ENCODE data around the gene COX4I2.

The COX4I2 gene

DNA sequence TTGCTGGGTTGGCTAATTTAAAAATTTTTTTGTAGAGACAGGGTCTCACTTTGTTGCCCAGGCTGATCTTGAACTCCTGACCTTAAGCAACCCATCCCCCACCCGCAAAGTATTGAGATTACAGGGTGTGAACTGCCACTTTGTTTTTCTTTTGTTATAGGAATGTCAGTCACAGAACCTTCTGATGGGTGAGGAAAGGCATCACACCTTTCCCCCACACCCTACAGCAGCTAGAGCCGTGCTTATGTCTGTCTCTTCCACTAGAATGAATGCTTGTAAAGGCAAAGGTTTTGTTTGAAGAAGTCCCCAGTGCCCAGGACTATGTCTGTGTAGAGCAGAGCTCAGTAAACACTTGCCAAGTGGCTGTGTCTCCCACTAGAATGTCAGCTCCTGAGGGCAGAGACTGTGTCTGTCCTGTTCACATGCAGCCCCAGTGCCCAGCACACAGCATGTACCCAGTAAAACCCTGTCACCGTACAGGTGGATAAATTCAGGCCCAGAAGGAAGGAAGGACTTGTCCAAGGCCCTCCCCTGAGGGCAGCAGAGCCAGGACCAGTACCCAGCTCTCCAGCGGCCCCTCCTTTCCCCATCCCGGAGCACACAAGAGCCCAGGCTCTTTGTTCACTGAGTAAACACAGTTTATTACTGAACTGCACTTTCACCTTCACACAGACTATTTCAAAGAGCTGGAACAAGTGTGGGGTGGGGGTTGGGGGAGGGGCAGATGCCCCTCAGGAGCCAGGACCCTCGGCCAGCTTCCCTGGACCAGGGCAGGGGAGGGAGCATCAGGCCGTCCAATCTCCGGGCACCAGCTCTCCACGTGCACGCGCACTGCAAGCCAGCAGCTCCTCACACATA is 26.4 kb downstream of the COX4I2 start:
- H3K9me3 ChIP-seq (ENCODE audit: insufficient read depth, low read length, severe bottlenecking): no peaks in the 10 kb centered on the region
- no peak overlapping the region for H2AFZ ChIP-seq (ENCODE audit: low read depth, low read length)
- H3K4me2 ChIP-seq (ENCODE audit: insufficient read depth, low read length): no peak overlapping the region
- peak overlapping the region; percentile 20 for H3K9ac ChIP-seq (ENCODE audit: low read depth, low read length)
- H3K27me3 ChIP-seq (ENCODE audit: insufficient read depth, low read length, poor library complexity): no peaks in the 10 kb centered on the region
- TF ChIP-seq EZH2 (IDR thresholded peaks at IDR 0.05; ENCODE audit: borderline replicate concordance, low read depth, low read length, severe bottlenecking): no peak
- TF ChIP-seq, protein P1, sequence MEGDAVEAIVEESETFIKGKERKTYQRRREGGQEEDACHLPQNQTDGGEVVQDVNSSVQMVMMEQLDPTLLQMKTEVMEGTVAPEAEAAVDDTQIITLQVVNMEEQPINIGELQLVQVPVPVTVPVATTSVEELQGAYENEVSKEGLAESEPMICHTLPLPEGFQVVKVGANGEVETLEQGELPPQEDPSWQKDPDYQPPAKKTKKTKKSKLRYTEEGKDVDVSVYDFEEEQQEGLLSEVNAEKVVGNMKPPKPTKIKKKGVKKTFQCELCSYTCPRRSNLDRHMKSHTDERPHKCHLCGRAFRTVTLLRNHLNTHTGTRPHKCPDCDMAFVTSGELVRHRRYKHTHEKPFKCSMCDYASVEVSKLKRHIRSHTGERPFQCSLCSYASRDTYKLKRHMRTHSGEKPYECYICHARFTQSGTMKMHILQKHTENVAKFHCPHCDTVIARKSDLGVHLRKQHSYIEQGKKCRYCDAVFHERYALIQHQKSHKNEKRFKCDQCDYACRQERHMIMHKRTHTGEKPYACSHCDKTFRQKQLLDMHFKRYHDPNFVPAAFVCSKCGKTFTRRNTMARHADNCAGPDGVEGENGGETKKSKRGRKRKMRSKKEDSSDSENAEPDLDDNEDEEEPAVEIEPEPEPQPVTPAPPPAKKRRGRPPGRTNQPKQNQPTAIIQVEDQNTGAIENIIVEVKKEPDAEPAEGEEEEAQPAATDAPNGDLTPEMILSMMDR (IDR thresholded peaks at IDR 0.05; ENCODE audit: borderline replicate concordance, extremely low read depth, low read length, poor library complexity, severe bottlenecking): no peak
- H3K79me2 ChIP-seq (ENCODE audit: insufficient read depth, low read length): peaks cover 69% of the 10 kb centered on the region
- ATAC-seq (ENCODE audit: insufficient read depth, low read depth) (no peak), DNase-seq (no peak)
- H3K4me3 ChIP-seq (ENCODE audit: low read depth in 1 of 2, low read length in 2 of 2): no peak overlapping the region
- peaks cover 63% of the 10 kb centered on the region for H3K4me1 ChIP-seq (ENCODE audit: insufficient read depth, low read length)
- H3K36me3 ChIP-seq (ENCODE audit: insufficient read depth, low read length): peaks cover 55% of the 10 kb centered on the region
- H3K27ac ChIP-seq (ENCODE audit: low read length): peak overlapping the region; percentile 78
- H4K20me1 ChIP-seq (ENCODE audit: insufficient read depth, low read length): peaks cover 16% of the 10 kb centered on the region

DNA sequence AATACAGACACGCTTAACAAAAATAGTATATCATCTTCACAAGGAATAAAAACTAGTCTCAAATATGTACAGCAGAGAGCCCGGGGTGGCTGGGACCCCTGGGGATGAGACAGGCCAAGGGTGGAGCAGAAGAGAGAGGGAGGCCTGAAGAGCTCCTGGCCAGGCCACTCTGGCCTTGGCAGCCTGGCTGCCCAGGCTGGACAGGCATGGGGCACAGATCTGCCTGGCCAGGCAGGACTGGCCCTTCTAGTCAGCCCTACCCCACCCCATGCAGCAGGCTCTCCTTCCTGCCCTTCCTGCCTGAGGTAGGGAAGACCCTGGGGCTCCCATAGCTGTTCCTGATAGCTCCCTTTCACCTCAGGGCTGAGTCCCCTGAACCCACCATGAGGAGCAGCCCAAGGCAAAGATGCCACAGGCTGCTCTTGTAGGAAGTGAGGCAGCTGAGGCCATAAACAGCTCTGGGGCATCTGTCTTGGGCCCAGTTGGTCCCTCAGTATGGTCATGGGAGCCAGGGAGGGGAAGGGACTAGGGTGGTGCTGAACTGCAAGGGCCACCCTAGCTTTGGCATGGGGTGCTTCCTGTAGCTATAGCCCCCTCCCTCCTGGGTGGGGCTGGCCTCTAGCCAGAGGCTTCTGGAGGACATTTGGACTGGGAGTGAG is 27.1 kb downstream of the COX4I2 start:
- no peak overlapping the region for H3K4me3 ChIP-seq (ENCODE audit: low read depth in 1 of 2, low read length in 2 of 2)
- peaks cover 69% of the 10 kb centered on the region for H3K4me1 ChIP-seq (ENCODE audit: insufficient read depth, low read length)
- peaks cover 77% of the 10 kb centered on the region for H3K79me2 ChIP-seq (ENCODE audit: insufficient read depth, low read length)
- no peak overlapping the region for H3K4me2 ChIP-seq (ENCODE audit: insufficient read depth, low read length)
- H3K9me3 ChIP-seq (ENCODE audit: insufficient read depth, low read length, severe bottlenecking): no peaks in the 10 kb centered on the region
- DNase-seq (no peak), ATAC-seq (ENCODE audit: insufficient read depth, low read depth) (no peak)
- H3K27ac ChIP-seq (ENCODE audit: low read length): peak overlapping the region; percentile 78
- peaks cover 16% of the 10 kb centered on the region for H4K20me1 ChIP-seq (ENCODE audit: insufficient read depth, low read length)
- H3K9ac ChIP-seq (ENCODE audit: low read depth, low read length): peak overlapping the region; percentile 20
- no peak for TF ChIP-seq EZH2 (IDR thresholded peaks at IDR 0.05; ENCODE audit: borderline replicate concordance, low read depth, low read length, severe bottlenecking)
- TF ChIP-seq, protein P1 (IDR thresholded peaks at IDR 0.05; ENCODE audit: borderline replicate concordance, extremely low read depth, low read length, poor library complexity, severe bottlenecking): no peak
- peaks cover 62% of the 10 kb centered on the region for H3K36me3 ChIP-seq (ENCODE audit: insufficient read depth, low read length)
- no peak overlapping the region for H2AFZ ChIP-seq (ENCODE audit: low read depth, low read length)
- no peaks in the 10 kb centered on the region for H3K27me3 ChIP-seq (ENCODE audit: insufficient read depth, low read length, poor library complexity)

DNA sequence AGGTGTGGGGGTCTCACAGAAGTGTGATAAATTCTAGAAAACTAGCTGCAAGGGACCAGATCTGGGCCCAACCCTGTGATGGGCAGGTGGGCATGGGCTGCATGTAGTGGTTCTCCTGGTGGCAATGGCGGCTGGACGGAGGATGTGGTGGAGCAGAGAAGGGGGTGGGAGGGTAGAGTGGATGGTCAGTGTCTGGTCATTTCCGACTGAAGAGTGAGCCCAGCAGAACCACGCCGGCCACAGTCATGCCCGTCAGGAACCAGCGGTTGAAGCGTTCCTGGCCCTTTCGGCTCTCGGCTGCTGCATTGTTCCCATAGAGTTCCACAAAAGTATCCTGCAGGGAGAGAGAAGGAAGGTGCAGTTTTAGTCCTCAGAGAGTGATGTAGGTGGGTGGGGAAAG is 28.0 kb downstream of the COX4I2 start:
- ATAC-seq (ENCODE audit: insufficient read depth, low read depth) (no peak), DNase-seq (no peak)
- TF ChIP-seq EZH2 (IDR thresholded peaks at IDR 0.05; ENCODE audit: borderline replicate concordance, low read depth, low read length, severe bottlenecking): no peak
- TF ChIP-seq, protein P1 (IDR thresholded peaks at IDR 0.05; ENCODE audit: borderline replicate concordance, extremely low read depth, low read length, poor library complexity, severe bottlenecking): no peak
- Histone ChIP-seq H4K20me1 (ENCODE audit: insufficient read depth, low read length) (peaks cover 23% of the 10 kb centered on the region), H3K4me3 (ENCODE audit: low read depth in 1 of 2, low read length in 2 of 2) (no peak overlapping the region), H3K27me3 (ENCODE audit: insufficient read depth, low read length, poor library complexity) (no peaks in the 10 kb centered on the region), H3K4me1 (ENCODE audit: insufficient read depth, low read length) (peaks cover 78% of the 10 kb centered on the region), H3K9me3 (ENCODE audit: insufficient read depth, low read length, severe bottlenecking) (no peaks in the 10 kb centered on the region), H3K36me3 (ENCODE audit: insufficient read depth, low read length) (peaks cover 72% of the 10 kb centered on the region), H3K27ac (ENCODE audit: low read length) (peak overlapping the region; percentile 78), H2AFZ (ENCODE audit: low read depth, low read length) (no peak overlapping the region), H3K4me2 (ENCODE audit: insufficient read depth, low read length) (no peak overlapping the region), H3K79me2 (ENCODE audit: insufficient read depth, low read length) (peaks cover 82% of the 10 kb centered on the region), H3K9ac (ENCODE audit: low read depth, low read length) (0 out of 2 replicates have a peak overlapping the region, but pooled peaks have one; percentile 7)

Measured in DND-41 (cell line).